Measurements from ENCODE around the gene OXTR.

OXTR gene

GRCh38 chr3:8769088-8769822 is at the start of gene OXTR:
TSS of gene OXTR (minus strand) at chr3:8769613. CDS start at chr3:8768187, 1,426 bp downstream.
- DNase-seq: no peak

- no peak for DNase-seq
Measured at GRCh38 chr3:8817486-8817885, 48.1 kb upstream of the OXTR start.

GRCh38 chr3:8816106-8816505 is 46.7 kb upstream of the OXTR start:
- DNase-seq: no peak

GRCh38 chr3:8813411-8813810 is 44.0 kb upstream of the OXTR start:
- DNase-seq: no peak

GRCh38 chr3:8810561-8810960 is 41.1 kb upstream of the OXTR start:
- DNase-seq: no peak

- no peak for DNase-seq
Measured at GRCh38 chr3:8805774-8806173, 36.4 kb upstream of the OXTR start.

GRCh38 chr3:8802256-8802655 is 32.8 kb upstream of the OXTR start:
- no peak for DNase-seq

GRCh38 chr3:8800016-8800415 is 30.6 kb upstream of the OXTR start:
- no peak for DNase-seq

- DNase-seq: no peak
Measured at GRCh38 chr3:8794247-8794646, 24.8 kb upstream of the OXTR start.

GRCh38 chr3:8793242-8793641 is 23.8 kb upstream of the OXTR start:
- no peak for DNase-seq

GRCh38 chr3:8790529-8790928 is 21.1 kb upstream of the OXTR start:
- DNase-seq: no peak

GRCh38 chr3:8784676-8785435 is 15.4 kb upstream of the OXTR start:
- DNase-seq: no peak

- no peak for DNase-seq
Measured at GRCh38 chr3:8780279-8780678, 10.9 kb upstream of the OXTR start.

GRCh38 chr3:8778475-8778874 is 9.1 kb upstream of the OXTR start:
- no peak for DNase-seq

GRCh38 chr3:8777978-8778267 is 8.5 kb upstream of the OXTR start:
- DNase-seq: no peak

GRCh38 chr3:8777201-8777977 is 8.0 kb upstream of the OXTR start:
- DNase-seq: no peak

- DNase-seq: no peak
Measured at GRCh38 chr3:8776406-8776805, 7.0 kb upstream of the OXTR start.

- no peak for DNase-seq
Measured at GRCh38 chr3:8775602-8776001, 6.2 kb upstream of the OXTR start.

GRCh38 chr3:8775181-8775580 is 5.8 kb upstream of the OXTR start:
- DNase-seq: no peak

GRCh38 chr3:8773941-8774542 is 4.6 kb upstream of the OXTR start:
- DNase-seq: no peak

- no peak for DNase-seq
Measured at GRCh38 chr3:8768364-8769087, 887 bp downstream of the OXTR start.

- no peak for DNase-seq
Measured at GRCh38 chr3:8767667-8768363, 1.6 kb downstream of the OXTR start.
